Upper lobe of left lung (tissue), 4 donors: ENCODE results near the gene PRKN.

Experiments used
- CTCF ChIP-seq, 6 experiments: fragments of 450-650 bp in 4 of 6; fragments of 200-600 bp in 2 of 6; sonication (generic) in 2 of 6; IDR thresholded peaks; one replicate each; pipeline ENCODE4 v1.5.1; 2016 to 2019; ENCODE audit warnings: antibody characterized with exemption in 6 of 6
- EP300 ChIP-seq, 4 donors: sonication (generic); formaldehyde crosslinking; IDR thresholded peaks; one replicate each; pipeline ENCODE4 v1.5.1; 2017; ENCODE audit warnings: antibody characterized with exemption in 4 of 4, control low read depth in 2 of 4
- POLR2A ChIP-seq, 4 donors: fragments of 450-650 bp; IDR thresholded peaks; one replicate each; pipeline ENCODE4 v1.5.1; 2016 to 2017; ENCODE audit warnings: antibody characterized with exemption in 4 of 4, mild to moderate bottlenecking in 2 of 4

GRCh38 chr6:162459985-162460384 is 267.6 kb downstream of the PRKN start:
- TF ChIP-seq CTCF (IDR thresholded peaks at IDR 0.05) = no peak
- no peak for TF ChIP-seq EP300 (IDR thresholded peaks at IDR 0.05)
- no peak for TF ChIP-seq POLR2A (IDR thresholded peaks at IDR 0.05)
